Amniotic epithelial cell (primary cell): ENCODE results near the gene AK9.
"Not testable (repeated sequence)": the region's sequence is repeated elsewhere in the genome, so short reads cannot be mapped to it uniquely, and the experiment has no call there.

ENCODE experiments used
- DNase-seq: peaks from one replicate; pipeline ENCODE4 v3.0.0-alpha.2; 2010; ENCODE audit warnings: low read depth

Gene AK9

DNA sequence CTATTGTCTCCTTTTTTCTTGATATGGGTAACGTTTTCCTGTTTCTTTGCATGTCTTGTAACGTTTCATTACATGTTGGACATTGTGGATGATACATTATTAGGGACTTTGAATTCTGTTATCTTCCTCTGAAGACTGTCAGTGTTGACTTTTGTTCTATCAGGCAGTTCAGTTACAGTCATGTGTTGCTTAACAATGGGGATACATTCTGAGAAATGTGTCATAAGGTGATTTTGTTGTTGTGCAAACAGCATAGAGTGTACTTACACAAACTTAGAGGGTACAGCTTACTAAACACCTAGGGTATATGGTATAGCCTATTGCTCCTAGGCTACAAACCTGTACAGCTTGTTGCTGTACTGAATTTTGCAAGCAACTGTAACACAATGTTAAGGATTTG is 64.7 kb downstream of the AK9 start:
- peak; percentile 4 for DNase-seq

DNA sequence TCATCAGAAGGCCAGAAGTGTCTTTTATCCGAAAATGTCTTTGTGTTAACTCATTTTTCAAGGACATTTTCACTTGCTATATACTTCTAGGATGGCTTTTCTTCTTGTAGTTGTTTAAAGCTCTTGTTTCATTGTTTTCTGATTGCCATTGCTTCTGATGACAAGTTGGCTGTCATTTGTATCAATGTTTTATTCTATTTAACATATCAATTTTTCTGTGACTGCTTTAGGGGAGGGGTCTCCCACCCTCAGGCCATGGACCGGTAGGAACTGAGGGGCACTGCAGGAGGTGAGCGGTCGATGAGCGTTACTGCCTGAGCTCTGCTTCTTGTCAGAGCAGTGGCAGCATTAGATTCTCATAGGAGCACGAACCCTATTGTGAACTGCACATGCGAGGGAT is 65.8 kb downstream of the AK9 start:
- DNase-seq: no peak

DNA sequence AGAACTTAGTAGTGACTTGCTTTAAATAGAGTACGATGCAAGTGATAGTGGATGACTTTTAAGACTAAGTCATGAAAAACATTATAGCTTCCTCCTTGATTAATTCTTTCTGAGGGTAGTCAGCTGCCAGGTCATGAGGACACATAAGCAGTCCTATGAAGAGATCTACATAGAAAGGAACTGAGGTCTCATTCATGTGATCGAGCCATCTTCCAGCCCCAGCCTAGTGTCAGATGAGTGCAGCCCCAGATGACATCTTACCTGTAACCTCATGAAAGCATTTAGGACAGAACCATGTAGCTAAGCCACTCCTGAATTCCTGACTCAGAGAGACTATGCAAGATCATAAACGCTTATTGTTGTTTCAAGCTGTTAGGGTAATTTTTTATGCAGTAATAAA is 67.7 kb downstream of the AK9 start:
- DNase-seq: no peak

DNA sequence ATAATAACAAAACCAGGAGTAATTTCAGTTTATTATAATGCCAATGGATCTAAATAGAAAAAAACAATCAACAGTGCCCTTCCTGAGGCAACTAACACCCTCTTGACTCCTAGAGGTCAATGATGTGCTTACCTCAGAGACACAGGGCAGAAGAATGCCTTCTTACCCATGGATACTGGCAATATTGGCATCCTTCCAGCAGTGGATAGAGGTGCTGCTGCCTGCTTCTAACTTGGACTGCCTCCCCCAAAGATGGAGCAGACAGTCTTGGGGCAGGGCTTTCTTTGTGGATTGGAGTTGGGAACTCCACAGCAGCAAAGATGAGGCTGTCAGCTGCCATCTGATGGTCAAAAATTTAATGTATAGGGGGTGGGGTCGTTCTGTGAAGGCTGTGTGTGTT is 78.7 kb downstream of the AK9 start:
- no peak for DNase-seq

DNA sequence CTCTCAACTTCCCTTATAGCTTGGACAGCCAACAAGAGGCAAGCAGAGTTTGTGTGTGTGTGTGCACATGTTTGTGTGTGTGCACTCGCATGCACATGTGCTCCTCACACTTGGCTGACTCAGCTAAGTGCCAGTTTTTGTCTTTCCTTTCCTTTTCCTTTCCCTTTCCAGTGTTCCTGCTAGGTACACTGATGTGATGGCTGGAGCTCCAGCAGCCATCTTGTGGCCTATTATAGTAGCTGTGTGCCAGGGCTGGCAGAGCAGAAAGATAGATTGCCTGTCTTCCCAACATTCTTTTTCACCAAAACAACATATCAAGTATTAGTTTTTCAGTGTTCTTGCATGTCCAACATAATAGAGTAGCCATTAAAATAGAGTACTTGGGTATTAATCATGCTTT is 79.5 kb downstream of the AK9 start:
- DNase-seq: no peak

DNA sequence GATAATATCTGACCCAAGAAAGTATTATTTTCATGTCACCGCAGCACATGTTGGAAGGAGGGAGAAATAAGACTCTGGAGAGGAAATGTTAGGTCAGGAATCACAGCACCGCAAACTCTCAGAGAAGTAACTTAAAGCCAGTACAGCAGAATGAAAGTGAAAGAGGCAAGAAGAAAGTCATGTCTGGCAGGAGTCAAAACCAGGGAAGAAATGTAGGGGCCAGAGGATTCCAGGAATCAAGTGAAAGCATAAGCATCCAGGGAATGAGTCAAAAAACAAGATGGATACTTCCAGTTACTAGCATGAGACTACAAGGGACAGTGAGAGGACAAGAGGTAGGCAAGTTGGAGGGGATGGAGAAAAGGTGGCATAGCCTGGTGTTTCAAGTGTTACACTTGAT is 80.4 kb downstream of the AK9 start:
- peak; percentile 1 for DNase-seq

DNA sequence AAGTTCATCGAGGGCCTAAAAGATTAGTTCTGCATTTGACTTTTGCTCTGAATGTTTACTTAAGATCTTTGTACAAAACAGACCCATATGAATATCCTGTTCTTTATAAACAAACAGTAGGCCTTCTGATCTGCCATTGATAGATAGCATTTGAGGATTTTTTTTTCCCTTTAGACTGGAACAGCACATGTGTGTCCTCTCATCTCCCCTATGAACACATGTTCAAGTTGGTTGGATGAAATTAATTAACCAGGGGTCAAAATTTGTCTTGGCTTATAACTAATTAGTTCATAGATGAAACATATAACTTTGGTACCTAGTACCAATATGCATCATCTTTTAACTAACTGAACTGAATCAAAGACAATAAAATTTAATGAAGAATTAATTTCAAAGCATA is 81.3 kb downstream of the AK9 start:
- DNase-seq: no peak

DNA sequence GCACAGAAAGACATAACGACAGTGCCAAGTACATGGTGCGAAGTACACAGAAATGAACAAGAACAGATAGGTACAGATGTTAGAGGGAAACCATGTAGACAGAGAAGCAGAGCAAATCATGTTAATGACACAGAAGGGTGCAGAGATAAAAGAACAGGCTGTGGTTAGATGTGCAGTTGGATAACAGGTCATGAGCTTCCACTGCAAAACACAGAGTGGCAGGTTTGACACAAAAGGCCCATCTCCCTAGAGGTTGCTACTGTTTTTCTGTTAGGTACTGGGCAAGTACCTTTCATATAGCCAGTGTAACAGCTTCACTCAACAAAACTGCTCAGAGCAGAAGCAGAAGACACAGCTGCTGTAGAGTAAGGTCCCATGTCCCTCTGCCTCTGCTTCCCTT is 84.6 kb downstream of the AK9 start:
- DNase-seq: no peak

DNA sequence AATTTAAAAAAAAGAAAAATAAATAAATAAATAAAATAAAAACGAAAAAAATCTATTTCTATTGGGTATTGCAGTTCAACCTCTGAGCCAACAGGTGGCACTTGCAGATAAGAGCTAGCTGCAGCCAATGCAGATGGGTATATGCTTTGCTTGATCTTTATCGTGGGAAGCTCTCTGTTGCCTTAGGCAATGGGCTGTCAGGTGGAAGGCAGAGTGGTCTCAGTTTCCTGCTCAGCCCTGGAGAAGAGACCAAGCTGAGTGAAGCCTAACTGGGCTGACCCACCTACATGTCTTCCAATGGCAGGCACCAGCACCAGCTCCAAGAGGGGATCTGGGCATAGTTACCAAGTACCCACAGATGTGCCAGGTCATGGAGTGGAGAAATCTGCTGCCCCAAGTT is 95.0 kb downstream of the AK9 start:
- peak; percentile 51 for DNase-seq

DNA sequence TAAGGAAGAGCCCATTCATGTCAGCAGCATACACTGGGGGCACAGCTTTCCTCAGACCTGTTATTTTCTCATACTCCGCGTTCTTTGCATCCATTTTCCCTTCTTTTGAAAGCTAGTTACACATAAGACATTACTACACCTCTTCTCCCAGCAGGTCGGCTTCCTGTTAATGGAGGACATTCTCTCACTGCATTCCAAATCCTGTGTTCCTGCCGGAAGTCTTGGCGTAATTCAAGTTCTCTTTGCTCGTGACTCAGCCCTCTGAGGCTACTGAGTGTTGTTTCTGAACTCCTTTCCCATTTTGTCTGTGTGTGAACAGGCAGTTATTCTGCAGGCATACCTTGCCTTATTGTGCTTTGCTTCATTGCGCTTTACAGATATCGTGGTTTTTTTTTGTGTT is 110.5 kb downstream of the AK9 start:
- peak; percentile 31 for DNase-seq

DNA sequence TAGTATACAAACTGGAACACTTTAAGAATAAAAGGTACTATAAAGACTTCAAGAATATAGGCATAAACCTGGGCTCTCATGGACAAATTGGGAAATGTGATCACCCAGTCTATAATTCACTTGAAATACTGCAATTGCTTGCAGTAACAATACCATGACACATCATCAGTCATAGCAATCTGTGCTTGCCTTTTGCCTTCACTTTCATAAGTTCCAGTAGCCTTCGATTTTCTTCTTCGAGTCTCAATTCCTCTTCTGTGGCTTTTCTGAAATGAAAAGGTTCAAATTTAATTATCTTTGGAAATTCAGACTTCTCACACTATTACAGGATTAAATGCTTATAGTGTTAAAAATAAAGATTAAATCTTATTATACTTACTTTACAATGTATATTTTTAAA is 111.6 kb downstream of the AK9 start:
- no peak for DNase-seq

DNA sequence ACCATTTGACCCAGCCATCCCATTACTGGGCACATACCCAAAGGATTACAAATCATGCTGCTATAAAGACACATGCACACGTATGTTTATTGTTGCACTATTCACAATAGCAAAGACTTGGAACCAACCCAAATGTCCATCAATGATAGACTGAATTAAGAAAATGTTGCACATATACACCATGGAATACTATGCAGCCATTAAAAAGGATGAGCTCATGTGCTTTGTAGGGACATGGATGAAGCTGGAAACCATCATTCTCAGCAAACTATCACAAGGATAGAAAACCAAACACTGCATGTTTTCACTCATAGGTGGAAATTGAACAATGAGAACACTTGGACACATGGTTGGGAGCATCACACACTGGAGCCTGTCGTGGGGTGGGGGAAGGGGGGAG is 121.1 kb downstream of the AK9 start:
- not testable (repeated sequence) for DNase-seq

DNA sequence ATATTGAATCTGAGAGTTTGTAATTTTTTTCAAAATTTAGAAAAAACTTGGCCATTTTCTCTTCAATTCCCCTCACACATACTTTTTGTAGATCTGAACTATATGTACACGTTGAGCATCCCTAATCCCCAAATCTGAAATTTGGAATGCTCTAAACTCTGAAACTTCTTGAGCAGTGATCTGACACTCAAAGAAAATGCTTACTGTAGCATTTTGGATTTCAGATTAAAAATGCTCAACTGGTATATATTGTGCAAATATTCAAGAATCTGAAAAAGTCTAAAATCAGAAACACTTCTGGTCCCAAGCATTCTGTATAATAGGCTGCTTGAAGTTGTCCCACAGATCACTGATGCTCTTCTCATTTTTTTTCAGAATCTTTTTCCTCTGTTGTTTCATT is 129.2 kb downstream of the AK9 start:
- DNase-seq: no peak

DNA sequence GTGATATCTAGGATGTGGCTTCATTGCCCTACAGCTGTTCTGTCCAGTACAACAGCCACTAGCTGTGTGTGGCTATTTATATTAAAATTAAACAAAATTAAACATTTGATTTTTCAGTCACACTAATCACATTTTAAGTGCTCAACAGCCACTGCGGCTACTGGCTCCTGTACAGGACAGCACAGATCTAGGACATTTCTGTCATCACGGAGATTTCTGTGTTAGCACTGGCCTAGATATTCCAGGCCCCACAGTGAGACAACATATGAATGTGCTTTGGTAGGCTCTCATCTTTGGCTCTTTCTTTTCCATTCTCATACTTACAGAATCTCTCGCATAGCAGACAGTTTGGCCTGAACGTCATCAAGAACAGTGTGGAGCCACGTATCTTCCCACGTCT is 159.6 kb downstream of the AK9 start:
- DNase-seq: no peak

DNA sequence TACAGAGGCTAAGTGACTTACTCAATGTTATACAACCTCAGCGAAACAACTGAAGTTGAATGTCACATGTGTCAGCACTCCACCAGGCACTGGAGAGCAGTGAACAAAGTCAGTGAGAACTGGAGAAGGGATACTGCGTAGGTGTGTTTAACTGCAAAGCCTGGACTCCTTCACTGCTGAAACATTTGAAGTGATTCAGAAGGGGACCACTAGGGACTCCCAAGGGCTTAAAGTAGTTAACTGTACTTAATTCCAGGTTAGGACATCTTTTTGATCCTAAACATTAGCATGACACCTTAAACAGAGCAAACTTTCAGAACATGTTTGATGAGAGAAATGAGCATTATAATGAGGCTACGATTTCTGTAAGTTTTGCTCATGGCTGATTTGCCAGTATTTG is 163.0 kb downstream of the AK9 start:
- no peak for DNase-seq

DNA sequence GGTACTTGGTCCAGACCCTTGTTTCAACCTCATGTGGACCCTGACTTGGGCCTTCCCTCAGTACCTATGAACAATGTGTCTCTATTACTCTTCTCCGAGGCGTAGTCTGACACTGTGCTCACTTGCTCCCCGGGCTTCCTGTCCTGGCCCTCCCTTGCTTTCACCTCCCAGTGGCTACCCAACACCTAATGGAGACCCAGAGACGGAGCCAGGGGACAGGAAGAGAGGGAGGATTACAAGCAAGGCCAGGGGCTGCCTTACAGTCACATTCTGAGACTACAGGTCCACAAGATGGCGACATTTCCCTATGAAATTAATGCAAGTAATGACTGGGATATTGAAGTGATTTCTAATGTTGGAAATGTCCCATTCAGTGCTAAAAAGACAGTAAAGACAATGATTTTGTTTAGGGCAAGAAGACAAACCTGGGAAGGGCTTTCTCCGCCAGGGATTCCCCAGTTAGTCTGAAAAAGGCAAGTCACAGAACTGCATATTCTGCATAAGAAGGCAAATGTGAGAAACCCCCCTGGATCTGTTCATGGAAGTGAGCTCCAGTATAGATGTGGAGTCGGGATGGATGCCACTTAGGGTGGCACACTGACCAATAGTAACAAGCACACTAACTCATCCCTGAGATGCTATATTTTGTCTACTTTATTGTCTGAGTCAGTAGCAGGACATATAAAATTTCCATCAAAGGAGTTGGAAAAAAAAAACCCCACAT is 163.9 kb downstream of the AK9 start:
- peak; percentile 61 for DNase-seq

DNA sequence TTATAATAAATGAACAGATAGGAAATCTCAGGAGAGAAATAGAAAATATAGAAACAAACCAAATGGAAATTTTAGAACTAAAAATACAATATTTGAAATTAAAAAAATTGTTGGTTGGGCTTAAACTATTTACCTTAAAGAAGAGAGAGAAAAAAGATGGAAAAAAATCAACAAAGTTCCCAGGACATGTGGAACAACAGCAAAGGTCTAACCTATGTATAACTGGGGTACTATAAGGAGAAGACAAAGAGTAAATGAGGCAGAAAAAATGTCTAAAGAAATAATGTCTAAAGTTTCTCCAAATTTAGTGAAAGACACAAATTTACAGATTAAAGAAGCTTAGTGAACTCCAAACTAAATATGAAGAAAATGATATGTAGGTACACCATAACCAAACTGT is 166.9 kb downstream of the AK9 start:
- DNase-seq: no peak

DNA sequence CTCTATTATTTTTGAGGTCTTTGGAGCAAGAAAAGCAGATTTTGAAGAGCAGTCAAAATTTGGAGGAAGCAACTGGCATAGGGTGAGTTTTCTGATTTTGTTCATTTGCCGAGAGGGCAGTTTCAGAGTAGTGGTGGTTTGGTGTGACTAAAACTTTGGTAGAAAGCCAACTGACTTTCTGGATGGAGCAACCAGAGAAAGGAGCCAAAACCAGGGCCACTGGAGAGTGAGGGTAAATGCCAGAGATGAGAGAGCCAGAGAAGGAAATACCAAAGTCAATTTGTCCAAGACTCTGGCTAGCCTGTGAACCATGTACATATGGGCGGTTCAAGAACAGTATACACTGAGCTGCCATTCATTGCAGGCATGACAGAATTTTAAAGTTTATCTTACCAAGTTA is 167.5 kb downstream of the AK9 start:
- peak; percentile 28 for DNase-seq

DNA sequence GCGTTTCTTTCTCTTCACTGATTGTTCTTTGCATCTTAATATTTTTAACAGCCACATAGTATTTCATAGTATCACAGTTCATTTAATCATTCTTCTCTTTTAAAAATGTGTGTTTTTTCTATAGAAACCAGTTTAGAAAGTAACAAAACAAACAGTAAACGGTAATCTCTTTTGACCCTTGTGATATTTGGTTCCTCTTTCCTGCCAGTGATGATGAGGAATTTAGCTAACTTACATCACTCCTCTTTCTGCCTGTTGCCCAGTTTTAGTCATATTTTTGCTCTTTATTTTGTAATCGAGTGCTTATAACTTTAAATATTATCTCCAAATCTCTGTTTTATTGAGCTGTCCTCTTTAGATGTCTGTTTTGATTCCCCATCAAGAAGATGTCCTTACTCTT is 169.9 kb downstream of the AK9 start:
- DNase-seq: no peak

DNA sequence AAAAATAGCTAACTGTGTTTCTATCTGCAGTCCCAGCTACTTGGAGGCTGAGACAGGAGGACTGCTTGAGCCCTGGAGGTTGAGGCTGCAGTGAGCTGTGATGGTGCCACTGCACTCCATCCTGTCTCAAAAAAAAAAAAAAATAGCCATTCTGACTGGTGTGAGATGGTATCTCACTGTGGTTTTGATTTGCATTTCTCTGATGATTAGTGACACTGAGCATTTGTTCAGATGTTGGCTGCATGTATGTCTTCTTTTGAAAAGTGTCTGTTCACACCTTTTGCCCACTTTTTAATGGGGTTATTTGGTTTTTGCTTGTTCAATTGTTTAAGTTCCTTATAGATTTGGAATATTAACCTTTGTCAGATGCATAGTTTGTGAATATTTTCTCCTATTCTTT is 171.4 kb downstream of the AK9 start:
- DNase-seq: not testable (repeated sequence)

DNA sequence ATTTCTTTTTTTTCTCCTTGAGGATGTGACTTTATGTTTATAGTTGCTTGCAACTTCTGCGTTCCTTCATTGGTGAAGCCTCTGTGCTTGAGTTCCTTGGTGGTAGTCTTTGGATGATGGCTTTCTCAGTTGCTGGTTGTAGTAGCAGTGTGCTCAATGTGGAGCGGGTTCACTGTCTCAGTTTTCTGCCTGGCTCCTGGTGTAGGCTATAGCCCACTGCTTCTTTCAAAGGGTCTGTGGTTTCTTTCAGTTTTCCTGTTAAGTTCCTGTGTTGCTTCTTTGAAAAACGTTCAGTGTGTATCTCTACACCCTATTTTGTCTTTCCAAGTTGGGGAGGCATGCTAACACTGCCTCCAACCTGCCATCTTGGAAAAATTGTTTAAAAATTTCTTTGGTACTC is 174.1 kb downstream of the AK9 start:
- no peak for DNase-seq

DNA sequence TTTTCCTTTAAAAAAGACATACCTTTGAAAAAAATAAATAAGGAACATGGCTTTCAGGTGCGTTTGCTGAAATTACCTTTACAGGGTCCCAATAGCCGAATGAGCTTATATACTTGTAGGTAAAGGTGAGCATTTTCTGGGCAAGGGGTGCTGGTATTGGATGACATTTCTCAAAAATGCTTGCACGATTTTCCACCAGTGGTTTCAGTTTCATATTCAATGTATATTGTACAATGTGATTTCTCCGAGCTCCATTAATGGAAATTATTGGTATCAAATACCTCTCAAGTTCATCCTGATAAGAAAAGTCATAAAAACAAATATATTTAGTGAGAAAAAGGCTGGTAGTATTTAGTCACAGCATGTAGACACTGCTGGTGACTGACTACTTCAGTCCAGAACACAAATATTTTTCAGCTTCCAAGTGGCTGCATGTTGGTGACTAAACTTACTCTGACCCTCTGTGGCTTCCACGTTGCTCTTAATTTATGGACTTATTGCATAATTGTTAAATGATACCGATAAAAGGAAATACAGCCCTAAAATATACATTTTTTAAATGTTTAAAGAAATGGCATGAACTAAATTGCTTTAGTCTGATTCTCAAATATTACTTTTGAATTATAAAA is 175.1 kb downstream of the AK9 start:
- no peak for DNase-seq

DNA sequence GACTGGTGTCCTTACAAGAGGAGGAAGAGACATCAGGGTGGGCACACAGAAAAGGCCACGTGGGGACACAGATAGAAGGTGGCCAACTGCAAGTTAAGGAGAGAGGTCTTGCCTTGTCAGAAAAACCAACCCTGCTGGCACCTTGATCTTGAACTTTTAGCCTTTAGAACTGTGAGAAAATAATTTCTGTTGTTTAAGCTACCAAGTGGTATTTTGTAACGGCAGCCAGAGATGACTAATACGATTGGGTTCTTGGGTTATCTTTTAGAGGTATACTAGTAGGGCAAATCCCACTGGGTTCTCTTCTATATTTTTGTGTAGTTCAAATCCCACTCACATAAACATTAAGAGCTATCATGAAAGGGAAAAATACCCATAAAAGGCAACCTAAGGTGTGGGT is 176.1 kb downstream of the AK9 start:
- DNase-seq: no peak

DNA sequence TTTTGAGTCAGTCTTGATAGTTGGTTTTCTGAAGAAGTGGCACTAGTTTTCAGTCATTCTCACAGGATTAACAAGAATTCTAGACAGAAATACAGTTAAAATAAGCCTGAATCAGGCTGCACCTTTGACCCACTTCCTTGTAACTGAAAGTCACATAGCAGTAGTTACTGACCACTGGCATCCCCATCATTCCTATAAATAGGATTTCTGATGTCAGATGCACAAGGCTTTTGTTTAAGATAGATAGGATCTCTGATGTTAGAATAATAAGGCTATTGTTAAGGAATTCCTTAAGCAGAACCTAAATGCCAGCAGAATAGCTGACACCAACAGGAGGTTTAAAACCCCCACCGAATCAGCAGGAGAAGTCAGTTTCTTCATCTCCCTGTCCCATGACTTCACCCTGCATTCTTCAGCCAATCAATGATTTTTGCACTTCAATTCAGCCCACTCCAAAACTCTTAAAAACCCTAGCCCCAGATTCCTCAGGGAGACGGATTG is 177.4 kb downstream of the AK9 start:
- DNase-seq: peak; percentile 26
